ENCODE results near the gene WRNIP1. TPM values are rescaled to one million over a fixed set of nuclear protein-coding genes. Genes with fewer than 3 reads are reported as not detected.
A peak's percentile ranks its signal among the peaks of the same experiment; 100 is the strongest.

The WRNIP1 gene
- total and polyA plus RNA-seq, 10 of the 15 experiments (the other 5 are each of a cell fraction or from before 2014, with no cell fraction given), result 9.3 to 30.5 (median 24.3) TPM

DNA sequence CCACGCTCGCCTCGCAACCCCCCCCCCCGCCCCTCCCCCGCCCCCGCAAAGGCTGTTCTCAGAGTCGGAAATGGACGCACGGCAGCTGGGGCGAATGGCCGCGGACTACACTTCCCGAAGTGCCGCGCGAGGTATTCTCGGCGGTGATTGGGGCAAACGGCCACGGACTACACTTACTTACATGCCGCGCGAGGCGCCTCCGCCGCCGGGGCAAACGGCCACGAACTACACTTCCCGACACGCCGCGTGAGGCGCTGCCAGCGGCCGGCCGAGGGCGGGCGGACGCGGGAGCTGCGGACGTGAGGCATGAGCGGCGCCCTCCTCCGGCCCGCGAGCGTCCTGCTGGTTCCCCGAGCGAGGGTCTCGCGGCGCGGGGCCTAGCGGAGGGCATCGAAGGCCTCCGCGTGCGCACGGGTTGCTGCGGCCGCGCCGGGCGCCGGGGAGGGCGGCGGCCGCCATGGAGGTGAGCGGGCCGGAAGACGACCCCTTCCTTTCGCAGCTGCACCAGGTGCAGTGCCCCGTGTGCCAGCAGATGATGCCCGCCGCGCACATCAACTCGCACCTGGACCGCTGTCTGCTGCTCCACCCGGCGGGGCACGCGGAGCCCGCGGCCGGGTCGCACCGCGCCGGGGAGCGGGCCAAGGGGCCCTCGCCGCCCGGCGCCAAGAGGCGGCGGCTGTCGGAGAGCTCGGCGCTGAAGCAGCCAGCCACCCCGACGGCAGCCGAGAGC is at the start of gene WRNIP1 (continued):
- TF ChIP-seq, protein P1, sequence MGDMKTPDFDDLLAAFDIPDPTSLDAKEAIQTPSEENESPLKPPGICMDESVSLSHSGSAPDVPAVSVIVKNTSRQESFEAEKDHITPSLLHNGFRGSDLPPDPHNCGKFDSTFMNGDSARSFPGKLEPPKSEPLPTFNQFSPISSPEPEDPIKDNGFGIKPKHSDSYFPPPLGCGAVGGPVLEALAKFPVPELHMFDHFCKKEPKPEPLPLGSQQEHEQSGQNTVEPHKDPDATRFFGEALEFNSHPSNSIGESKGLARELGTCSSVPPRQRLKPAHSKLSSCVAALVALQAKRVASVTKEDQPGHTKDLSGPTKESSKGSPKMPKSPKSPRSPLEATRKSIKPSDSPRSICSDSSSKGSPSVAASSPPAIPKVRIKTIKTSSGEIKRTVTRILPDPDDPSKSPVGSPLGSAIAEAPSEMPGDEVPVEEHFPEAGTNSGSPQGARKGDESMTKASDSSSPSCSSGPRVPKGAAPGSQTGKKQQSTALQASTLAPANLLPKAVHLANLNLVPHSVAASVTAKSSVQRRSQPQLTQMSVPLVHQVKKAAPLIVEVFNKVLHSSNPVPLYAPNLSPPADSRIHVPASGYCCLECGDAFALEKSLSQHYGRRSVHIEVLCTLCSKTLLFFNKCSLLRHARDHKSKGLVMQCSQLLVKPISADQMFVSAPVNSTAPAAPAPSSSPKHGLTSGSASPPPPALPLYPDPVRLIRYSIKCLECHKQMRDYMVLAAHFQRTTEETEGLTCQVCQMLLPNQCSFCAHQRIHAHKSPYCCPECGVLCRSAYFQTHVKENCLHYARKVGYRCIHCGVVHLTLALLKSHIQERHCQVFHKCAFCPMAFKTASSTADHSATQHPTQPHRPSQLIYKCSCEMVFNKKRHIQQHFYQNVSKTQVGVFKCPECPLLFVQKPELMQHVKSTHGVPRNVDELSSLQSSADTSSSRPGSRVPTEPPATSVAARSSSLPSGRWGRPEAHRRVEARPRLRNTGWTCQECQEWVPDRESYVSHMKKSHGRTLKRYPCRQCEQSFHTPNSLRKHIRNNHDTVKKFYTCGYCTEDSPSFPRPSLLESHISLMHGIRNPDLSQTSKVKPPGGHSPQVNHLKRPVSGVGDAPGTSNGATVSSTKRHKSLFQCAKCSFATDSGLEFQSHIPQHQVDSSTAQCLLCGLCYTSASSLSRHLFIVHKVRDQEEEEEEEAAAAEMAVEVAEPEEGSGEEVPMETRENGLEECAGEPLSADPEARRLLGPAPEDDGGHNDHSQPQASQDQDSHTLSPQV (IDR thresholded peaks at IDR 0.05), result 0 out of 2 replicates have a peak, but pooled peaks have one; percentile 60
- TF ChIP-seq HCFC1 (IDR thresholded peaks at IDR 0.05; ENCODE audit: low read length) (peak; percentile 97), GATAD2B (conservative IDR thresholded peaks at IDR 0.05; ENCODE audit: low read depth) (peak; percentile 98), POLR2AphosphoS2 (IDR thresholded peaks at IDR 0.05; ENCODE audit: low read depth, low read length) (0 out of 2 replicates have a peak, but pooled peaks have one; percentile 31), JUNB (IDR thresholded peaks at IDR 0.05) (no peak), DPF2 (IDR thresholded peaks at IDR 0.05) (peak; percentile 87), NFXL1 (IDR thresholded peaks at IDR 0.05; ENCODE audit: borderline replicate concordance) (no peak), LARP7 (IDR thresholded peaks at IDR 0.05) (peak; percentile 97), YY1 (IDR thresholded peaks at IDR 0.05; ENCODE audit: low read depth, low read length) (peak; percentile 93), SMARCA5 (IDR thresholded peaks at IDR 0.05) (peak; percentile 95), CREM (IDR thresholded peaks at IDR 0.05; ENCODE audit: low read depth) (peak; percentile 81), ZNF274 (IDR thresholded peaks at IDR 0.05; ENCODE audit: insufficient read depth, insufficient read length) (no peak), GABPA (IDR thresholded peaks at IDR 0.05; ENCODE audit: low read depth) (peak; percentile 34; the same call in 1 of the 2 replicates), SREBF2 (IDR thresholded peaks at IDR 0.05; ENCODE audit: low read length) (no peak), CHD2 (IDR thresholded peaks at IDR 0.05; ENCODE audit: borderline replicate concordance, low read depth, low read length) (peak; percentile 97), STAT1 (conservative IDR thresholded peaks at IDR 0.05) (peak; percentile 85; the same call in 1 of the 2 replicates), EGR1 (IDR thresholded peaks at IDR 0.05; ENCODE audit: borderline replicate concordance in 1 of 2, low read depth in 2 of 2, low read length in 2 of 2) (no peak; a peak in 1 of 3 replicates), ZNF207 (IDR thresholded peaks at IDR 0.05; ENCODE audit: borderline replicate concordance) (peak; percentile 96), TCF7 (IDR thresholded peaks at IDR 0.05; ENCODE audit: borderline replicate concordance) (no peak), NRF1 (conservative IDR thresholded peaks at IDR 0.05; ENCODE audit: low read depth, low read length) (no peak), SP1 (IDR thresholded peaks at IDR 0.05; ENCODE audit: low read depth, low read length) (peak; percentile 59)
- TF ChIP-seq, protein P2, sequence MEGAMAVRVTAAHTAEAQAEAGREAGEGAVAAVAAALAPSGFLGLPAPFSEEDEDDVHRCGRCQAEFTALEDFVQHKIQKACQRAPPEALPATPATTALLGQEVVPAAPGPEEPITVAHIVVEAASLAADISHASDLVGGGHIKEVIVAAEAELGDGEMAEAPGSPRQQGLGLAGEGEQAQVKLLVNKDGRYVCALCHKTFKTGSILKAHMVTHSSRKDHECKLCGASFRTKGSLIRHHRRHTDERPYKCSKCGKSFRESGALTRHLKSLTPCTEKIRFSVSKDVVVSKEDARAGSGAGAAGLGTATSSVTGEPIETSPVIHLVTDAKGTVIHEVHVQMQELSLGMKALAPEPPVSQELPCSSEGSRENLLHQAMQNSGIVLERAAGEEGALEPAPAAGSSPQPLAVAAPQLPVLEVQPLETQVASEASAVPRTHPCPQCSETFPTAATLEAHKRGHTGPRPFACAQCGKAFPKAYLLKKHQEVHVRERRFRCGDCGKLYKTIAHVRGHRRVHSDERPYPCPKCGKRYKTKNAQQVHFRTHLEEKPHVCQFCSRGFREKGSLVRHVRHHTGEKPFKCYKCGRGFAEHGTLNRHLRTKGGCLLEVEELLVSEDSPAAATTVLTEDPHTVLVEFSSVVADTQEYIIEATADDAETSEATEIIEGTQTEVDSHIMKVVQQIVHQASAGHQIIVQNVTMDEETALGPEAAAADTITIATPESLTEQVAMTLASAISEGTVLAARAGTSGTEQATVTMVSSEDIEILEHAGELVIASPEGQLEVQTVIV (IDR thresholded peaks at IDR 0.05; ENCODE audit: borderline replicate concordance, partially characterized antibody), result peak; percentile 31
- TF ChIP-seq, protein P3, sequence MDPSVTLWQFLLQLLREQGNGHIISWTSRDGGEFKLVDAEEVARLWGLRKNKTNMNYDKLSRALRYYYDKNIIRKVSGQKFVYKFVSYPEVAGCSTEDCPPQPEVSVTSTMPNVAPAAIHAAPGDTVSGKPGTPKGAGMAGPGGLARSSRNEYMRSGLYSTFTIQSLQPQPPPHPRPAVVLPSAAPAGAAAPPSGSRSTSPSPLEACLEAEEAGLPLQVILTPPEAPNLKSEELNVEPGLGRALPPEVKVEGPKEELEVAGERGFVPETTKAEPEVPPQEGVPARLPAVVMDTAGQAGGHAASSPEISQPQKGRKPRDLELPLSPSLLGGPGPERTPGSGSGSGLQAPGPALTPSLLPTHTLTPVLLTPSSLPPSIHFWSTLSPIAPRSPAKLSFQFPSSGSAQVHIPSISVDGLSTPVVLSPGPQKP (IDR thresholded peaks at IDR 0.05; ENCODE audit: low read depth, low read length), result peak; percentile 51

Measured in GM12878 (cell line).